Right lobe of liver (tissue), 4 donors: ENCODE results near the gene SMCP.

ENCODE experiments used
- CTCF ChIP-seq, 4 donors: fragments of 200-600 bp in 3 of 4; fragments of 450-650 bp in 1 of 4; IDR thresholded peaks; one replicate each; pipeline versions ENCODE4 v1.5.1 to v1.8.0; 2016 to 2022; ENCODE audit warnings: antibody characterized with exemption in 4 of 4, mild to moderate bottlenecking in 2 of 4
- POLR2A ChIP-seq: fragments of 450-650 bp; IDR thresholded peaks from one replicate; pipeline ENCODE4 v1.6.1; 2017; ENCODE audit warnings: antibody characterized with exemption, mild to moderate bottlenecking
- donor health status: DM: no; HTN: no; CAD: no.
- donor health status: DM: no; HTN: no; CAD: no.
- donor health status: DM: no; HTN: yes; CAD: no.

- TF ChIP-seq CTCF (IDR thresholded peaks at IDR 0.05) (peak; percentile 58 to 81 (median 74)), POLR2A (no peak)
Measured at GRCh38 chr1:152869808-152870419, 8.2 kb upstream of the SMCP start.
